KMS-11 (cell line): ENCODE data around the gene ABLIM1.

Experiments used
- H2AFZ ChIP-seq: fragments of 200-600 bp; sonication (generic); 2 replicates; pipeline ENCODE4 v1.6.1; 2016; ENCODE audit warnings: antibody characterized with exemption, mixed run types, low read depth
- H3K27ac ChIP-seq: fragments of 200-600 bp; sonication (generic); 2 replicates; pipeline ENCODE4 v1.6.1; 2016; ENCODE audit warnings: mild to moderate bottlenecking, mixed run types
- H3K27me3 ChIP-seq: fragments of 200-600 bp; sonication (generic); 2 replicates; pipeline ENCODE4 v1.6.1; 2017; ENCODE audit warnings: mild to moderate bottlenecking, low read depth, mixed run types, moderate library complexity; ENCODE audit not compliant: insufficient read depth
- H3K36me3 ChIP-seq: fragments of 200-600 bp; sonication (generic); 2 replicates; pipeline ENCODE4 v1.6.1; 2017; ENCODE audit warnings: mild to moderate bottlenecking, mixed run types; ENCODE audit not compliant: insufficient read depth
- H3K4me1 ChIP-seq: fragments of 200-600 bp; sonication (generic); 2 replicates; pipeline ENCODE4 v1.6.1; 2016; ENCODE audit warnings: mild to moderate bottlenecking, low read depth, mixed run types; ENCODE audit not compliant: poor library complexity, severe bottlenecking
- H3K4me2 ChIP-seq: fragments of 200-600 bp; sonication (generic); 2 replicates; pipeline ENCODE4 v1.7.0; 2016; ENCODE audit warnings: mild to moderate bottlenecking, mixed run types
- H3K4me3 ChIP-seq: fragments of 200-600 bp; sonication (generic); IDR thresholded peaks from 2 replicates; pipeline ENCODE4 v1.6.1; 2017; ENCODE audit warnings: low read depth, low read length, mixed read lengths; ENCODE audit not compliant: insufficient read depth
- H3K79me2 ChIP-seq: fragments of 200-600 bp; sonication (generic); 2 replicates; pipeline ENCODE4 v1.6.1; 2016; ENCODE audit warnings: low read depth, mixed run types; ENCODE audit not compliant: insufficient read depth
- H3K9ac ChIP-seq: fragments of 200-600 bp; sonication (generic); 2 replicates; pipeline ENCODE4 v1.6.1; 2016; ENCODE audit warnings: mild to moderate bottlenecking, mixed run types
- H4K20me1 ChIP-seq: fragments of 200-600 bp; sonication (generic); 2 replicates; pipeline ENCODE4 v1.6.1; 2016; ENCODE audit warnings: mild to moderate bottlenecking, mixed run types; ENCODE audit not compliant: insufficient read depth
- TF ChIP-seq, protein P1 (sequence below): fragments of 200-600 bp; sonication (generic); conservative IDR thresholded peaks from 2 replicates; pipeline ENCODE4 v1.6.1; 2017; ENCODE audit warnings: low read depth, mild to moderate bottlenecking, antibody characterized with exemption, low read length, moderate library complexity, mixed read lengths

ABLIM1 gene

DNA sequence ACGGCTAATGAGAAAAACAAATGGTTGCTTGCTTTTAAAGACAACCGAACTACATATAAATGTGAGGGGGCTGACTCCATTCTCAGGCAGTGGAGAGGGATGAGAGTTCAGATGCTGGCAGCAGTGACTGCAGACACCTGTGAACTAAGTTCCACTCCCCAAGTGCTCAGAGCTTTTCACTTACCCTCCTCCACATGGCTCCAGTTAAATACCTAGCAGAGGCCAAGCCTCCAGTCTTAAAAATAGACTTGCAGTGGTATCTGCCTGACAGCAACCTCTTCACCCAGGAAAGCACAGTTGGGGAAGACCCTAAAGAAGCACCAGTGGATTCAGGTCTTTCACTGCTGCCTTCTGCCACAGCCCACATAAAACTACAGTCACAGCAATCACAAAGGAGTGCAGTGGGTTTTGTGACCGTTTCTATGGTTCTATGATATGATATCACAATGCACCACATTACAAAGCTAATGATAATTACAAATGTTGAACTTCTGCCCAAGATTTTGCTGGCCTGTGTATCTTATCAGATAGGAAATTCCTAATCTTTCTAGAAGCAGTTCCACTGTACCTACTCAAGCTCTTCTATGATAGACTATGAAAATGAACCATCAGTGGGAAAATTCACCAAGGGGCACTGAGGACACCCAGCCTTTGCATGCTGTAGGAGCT lies 3.3 kb upstream of the ABLIM1 start:
- Histone ChIP-seq H3K36me3 (no peaks in the 10 kb centered on the region), H2AFZ (no peak overlapping the region), H4K20me1 (no peaks in the 10 kb centered on the region), H3K4me3 (no peak overlapping the region), H3K9ac (no peak overlapping the region), H3K27ac (no peak overlapping the region), H3K79me2 (no peaks in the 10 kb centered on the region), H3K4me1 (no peaks in the 10 kb centered on the region), H3K27me3 (no peaks in the 10 kb centered on the region), H3K4me2 (no peak overlapping the region)
- TF ChIP-seq, protein P1, sequence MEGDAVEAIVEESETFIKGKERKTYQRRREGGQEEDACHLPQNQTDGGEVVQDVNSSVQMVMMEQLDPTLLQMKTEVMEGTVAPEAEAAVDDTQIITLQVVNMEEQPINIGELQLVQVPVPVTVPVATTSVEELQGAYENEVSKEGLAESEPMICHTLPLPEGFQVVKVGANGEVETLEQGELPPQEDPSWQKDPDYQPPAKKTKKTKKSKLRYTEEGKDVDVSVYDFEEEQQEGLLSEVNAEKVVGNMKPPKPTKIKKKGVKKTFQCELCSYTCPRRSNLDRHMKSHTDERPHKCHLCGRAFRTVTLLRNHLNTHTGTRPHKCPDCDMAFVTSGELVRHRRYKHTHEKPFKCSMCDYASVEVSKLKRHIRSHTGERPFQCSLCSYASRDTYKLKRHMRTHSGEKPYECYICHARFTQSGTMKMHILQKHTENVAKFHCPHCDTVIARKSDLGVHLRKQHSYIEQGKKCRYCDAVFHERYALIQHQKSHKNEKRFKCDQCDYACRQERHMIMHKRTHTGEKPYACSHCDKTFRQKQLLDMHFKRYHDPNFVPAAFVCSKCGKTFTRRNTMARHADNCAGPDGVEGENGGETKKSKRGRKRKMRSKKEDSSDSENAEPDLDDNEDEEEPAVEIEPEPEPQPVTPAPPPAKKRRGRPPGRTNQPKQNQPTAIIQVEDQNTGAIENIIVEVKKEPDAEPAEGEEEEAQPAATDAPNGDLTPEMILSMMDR = no peak

DNA sequence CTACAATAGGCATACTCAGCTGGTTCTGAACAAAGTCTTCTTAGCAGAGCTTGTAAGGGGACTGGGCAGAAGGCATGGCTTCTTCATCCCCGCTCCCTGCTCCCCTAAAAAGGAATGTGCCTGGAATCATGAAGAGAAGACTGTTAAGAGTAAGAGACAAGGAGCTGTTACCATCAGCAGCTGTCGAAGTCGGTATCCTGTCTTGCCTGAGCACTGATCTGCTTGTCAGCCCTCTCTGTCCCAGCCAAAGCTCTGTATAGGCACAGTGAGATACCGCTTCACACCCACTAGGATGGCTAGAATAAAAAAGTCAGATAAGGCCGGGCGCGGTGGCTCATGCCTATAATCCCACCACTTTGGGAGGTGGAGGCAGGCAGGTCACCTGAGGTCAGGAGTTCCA lies 2.4 kb downstream of the ABLIM1 start:
- Histone ChIP-seq H3K27ac (no peak overlapping the region), H3K4me1 (no peaks in the 10 kb centered on the region), H3K79me2 (no peaks in the 10 kb centered on the region), H2AFZ (no peak overlapping the region), H4K20me1 (no peaks in the 10 kb centered on the region), H3K4me2 (no peak overlapping the region), H3K9ac (no peak overlapping the region), H3K27me3 (no peaks in the 10 kb centered on the region), H3K4me3 (no peak overlapping the region), H3K36me3 (no peaks in the 10 kb centered on the region)
- TF ChIP-seq, protein P1 = no peak

DNA sequence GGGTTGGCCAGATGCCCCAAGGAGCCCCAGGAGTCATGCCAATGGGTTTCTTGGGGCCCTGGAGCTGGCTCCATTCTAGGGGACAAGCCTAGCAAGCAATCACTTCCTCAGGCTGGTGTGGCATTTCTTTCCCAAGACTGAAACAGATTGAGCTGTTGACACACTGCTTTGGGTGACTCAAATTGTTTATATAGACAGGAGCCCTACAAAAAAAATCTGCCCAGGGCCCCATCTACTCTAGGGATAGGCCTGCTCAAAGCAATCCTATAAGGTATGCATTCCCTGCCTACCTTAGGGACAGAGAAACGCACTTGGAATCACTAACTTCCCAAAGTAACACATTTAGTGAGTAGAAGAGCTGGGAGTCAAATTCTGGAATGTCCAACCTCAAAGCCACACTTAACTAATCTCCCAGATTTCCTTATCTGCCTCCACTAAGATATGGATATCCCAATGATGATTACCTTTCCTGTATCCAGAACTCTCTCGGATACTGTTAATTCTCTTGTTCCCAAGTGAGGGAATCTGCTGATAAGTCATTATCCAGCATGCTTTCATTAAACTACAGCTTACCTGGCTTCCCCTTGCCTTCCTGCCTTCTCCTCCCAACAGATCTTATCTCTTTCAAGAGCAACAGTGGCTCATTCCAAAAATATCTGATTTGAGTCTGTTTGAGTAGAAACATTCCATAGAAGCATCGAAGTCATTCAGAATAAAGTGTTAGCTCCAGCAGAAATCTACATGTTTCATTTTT lies 3.1 kb downstream of the ABLIM1 start:
- TF ChIP-seq, protein P1 = no peak
- Histone ChIP-seq H3K4me3 (no peak overlapping the region), H3K4me1 (no peaks in the 10 kb centered on the region)

DNA sequence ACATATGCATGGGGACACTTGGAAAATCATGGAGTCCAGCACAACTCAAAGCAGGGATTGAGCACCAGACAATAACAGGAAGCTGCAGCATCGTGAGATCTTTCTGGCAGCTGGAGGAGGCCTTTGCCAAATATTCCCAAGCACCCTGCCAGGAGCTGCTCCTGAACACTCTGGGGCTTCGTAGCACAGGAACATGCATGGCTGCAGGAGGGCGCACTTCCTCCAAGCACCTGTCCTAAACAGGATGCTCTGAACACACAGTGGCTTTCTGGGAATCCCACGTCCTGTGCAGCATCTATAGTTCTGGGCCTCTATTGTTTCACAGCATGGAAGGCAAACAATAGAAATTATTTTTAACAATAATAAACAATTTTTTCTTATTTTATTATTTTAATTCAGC lies 4.1 kb downstream of the ABLIM1 start:
- Histone ChIP-seq H4K20me1 (no peaks in the 10 kb centered on the region), H3K27me3 (no peaks in the 10 kb centered on the region), H3K4me3 (no peak overlapping the region), H2AFZ (no peak overlapping the region), H3K36me3 (no peaks in the 10 kb centered on the region), H3K4me2 (no peak overlapping the region), H3K27ac (no peak overlapping the region), H3K4me1 (no peaks in the 10 kb centered on the region), H3K79me2 (no peaks in the 10 kb centered on the region), H3K9ac (no peak overlapping the region)
- TF ChIP-seq, protein P1 = no peak

More for the DNA sequence above, 3.1 kb downstream of the ABLIM1 start:
- no peaks in the 10 kb centered on the region for H3K27me3 ChIP-seq
- H2AFZ ChIP-seq = no peak overlapping the region
- no peak overlapping the region for H3K9ac ChIP-seq
- H3K27ac ChIP-seq = no peak overlapping the region
- no peaks in the 10 kb centered on the region for H3K79me2 ChIP-seq
- no peaks in the 10 kb centered on the region for H3K36me3 ChIP-seq
- H4K20me1 ChIP-seq = no peaks in the 10 kb centered on the region
- no peak overlapping the region for H3K4me2 ChIP-seq
